ENCODE data around the gene RAMP3. TPM values are rescaled to one million over a fixed set of nuclear protein-coding genes. Genes with fewer than 3 reads are reported as not detected.

The RAMP3 gene
- total RNA-seq, 4 donors from 2014 or later = 31.6 to 117 (median 112) TPM

DNA sequence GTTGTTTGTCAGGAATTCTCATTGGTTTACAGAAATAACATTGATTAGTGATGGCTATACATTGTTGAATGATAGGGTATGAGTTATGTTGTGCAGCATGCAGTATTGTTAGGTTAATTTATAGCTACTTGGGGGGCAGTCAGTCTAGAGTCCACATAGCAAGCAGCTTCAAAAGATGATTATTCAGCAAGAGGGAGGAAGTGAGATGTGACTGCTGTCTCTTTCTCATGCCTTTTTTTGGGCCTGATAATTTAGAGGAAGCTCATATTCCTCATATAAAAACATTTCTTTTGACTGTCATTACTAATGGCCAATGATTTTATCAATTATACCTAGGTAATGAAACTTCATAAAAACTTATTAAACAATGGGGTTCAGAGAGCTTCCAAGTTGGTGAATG lies 42.7 kb upstream of the RAMP3 start:
- Histone ChIP-seq H3K27me3 (no peaks in the 10 kb centered on the region), H3K9me3 (no peaks in the 10 kb centered on the region), H3K4me3 (no peak overlapping the region), H3K27ac (no peak overlapping the region), H3K4me1 (peaks cover 0 to 19% (median 10%) of the 10 kb centered on the region in 4 donors), H3K36me3 (no peaks in the 10 kb centered on the region)
- TF ChIP-seq, protein P1, sequence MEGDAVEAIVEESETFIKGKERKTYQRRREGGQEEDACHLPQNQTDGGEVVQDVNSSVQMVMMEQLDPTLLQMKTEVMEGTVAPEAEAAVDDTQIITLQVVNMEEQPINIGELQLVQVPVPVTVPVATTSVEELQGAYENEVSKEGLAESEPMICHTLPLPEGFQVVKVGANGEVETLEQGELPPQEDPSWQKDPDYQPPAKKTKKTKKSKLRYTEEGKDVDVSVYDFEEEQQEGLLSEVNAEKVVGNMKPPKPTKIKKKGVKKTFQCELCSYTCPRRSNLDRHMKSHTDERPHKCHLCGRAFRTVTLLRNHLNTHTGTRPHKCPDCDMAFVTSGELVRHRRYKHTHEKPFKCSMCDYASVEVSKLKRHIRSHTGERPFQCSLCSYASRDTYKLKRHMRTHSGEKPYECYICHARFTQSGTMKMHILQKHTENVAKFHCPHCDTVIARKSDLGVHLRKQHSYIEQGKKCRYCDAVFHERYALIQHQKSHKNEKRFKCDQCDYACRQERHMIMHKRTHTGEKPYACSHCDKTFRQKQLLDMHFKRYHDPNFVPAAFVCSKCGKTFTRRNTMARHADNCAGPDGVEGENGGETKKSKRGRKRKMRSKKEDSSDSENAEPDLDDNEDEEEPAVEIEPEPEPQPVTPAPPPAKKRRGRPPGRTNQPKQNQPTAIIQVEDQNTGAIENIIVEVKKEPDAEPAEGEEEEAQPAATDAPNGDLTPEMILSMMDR (IDR thresholded peaks at IDR 0.05) = no peak
- TF ChIP-seq POLR2A (IDR thresholded peaks at IDR 0.05) = no peak
- TF ChIP-seq EP300 (IDR thresholded peaks at IDR 0.05) = no peak
- DNase-seq (ENCODE audit: low spot score in 2 of 2) = no peak

DNA sequence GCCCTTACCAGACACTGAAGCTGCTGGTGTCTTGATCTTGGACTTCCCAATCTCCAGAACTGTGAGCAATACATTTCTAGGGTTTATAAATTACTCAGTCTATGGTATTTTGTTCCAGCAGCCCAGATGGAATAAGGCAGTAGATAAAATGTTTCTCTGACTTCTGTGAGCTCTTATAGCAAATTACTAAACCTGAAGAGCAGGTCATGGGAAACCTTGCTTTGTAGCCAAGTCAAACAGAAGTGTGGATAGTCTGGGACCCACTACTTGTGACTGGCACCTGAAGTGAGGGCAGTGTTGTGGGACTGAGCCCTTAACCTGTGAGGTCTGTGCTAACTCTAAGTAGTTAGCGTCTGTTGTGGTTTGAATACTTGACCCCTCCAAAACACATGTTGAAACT lies 41.5 kb upstream of the RAMP3 start:
- H3K27ac ChIP-seq = no peak overlapping the region
- TF ChIP-seq POLR2A (IDR thresholded peaks at IDR 0.05) (no peak), EP300 (IDR thresholded peaks at IDR 0.05) (no peak)
- TF ChIP-seq, protein P1 (IDR thresholded peaks at IDR 0.05) = no peak
- no peak for DNase-seq (ENCODE audit: low spot score in 2 of 2)
- no peaks in the 10 kb centered on the region for H3K9me3 ChIP-seq
- no peak overlapping the region for H3K4me3 ChIP-seq
- no peaks in the 10 kb centered on the region for H3K36me3 ChIP-seq
- 76 to 80% methylated on average over 1 of the region's 1 CpG for WGBS, 2 donors
- peaks cover 0 to 9% (median 3%) of the 10 kb centered on the region in 4 donors for H3K4me1 ChIP-seq
- no peaks in the 10 kb centered on the region for H3K27me3 ChIP-seq

DNA sequence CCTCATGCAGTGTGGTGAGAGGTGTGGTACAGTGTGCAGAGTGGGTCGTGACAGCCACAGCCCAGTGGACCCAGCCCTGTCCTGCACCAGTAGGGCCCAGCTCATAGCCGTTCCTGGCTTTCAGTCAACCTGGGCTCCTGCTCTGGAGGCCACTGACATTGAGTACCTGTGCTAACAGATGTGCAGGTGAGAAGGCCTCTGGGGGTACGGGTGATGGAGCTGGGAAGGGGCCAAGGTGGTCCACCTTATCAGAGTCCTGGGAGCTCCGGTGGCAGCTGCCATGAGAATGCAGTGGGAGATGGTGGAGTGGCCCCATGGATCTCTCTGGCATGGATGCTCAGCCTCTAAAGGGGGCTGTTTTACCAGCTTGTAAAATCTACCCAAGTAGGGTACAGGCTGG lies 40.0 kb upstream of the RAMP3 start:
- Histone ChIP-seq H3K4me1 (peaks cover 0 to 2% (median under 1%) of the 10 kb centered on the region in 4 donors), H3K4me3 (no peak overlapping the region), H3K9me3 (no peaks in the 10 kb centered on the region), H3K36me3 (no peaks in the 10 kb centered on the region), H3K27me3 (no peaks in the 10 kb centered on the region), H3K27ac (no peak overlapping the region)
- TF ChIP-seq EP300 (IDR thresholded peaks at IDR 0.05) = no peak
- TF ChIP-seq, protein P1 (IDR thresholded peaks at IDR 0.05) = no peak
- no peak for TF ChIP-seq POLR2A (IDR thresholded peaks at IDR 0.05)
- 63 to 80% methylated on average over 2 to 4 of the region's 4 CpGs for WGBS, 2 donors
- no peak for DNase-seq (ENCODE audit: low spot score in 2 of 2)

DNA sequence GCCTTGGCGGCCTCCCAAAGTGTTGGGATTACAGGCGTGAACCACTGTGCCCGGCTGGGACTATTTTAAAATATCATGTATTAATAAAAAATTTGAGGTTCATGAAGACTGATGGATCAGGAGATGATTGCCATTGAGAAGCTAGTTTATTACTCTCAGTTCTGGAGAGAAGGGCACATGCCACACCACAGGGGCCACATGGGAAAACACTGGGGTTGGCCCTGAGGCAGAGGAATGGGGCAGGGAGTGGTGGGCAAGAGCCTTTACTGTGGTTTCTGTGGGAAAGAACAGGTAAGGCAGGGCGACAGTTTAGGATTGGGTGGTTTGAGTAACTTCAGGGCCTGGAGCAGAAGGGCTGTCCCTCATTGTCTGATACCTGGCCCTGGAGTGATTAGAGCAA lies 39.3 kb upstream of the RAMP3 start:
- no peak for DNase-seq (ENCODE audit: low spot score in 2 of 2)
- no peak overlapping the region for H3K4me3 ChIP-seq
- H3K36me3 ChIP-seq = no peaks in the 10 kb centered on the region
- H3K27me3 ChIP-seq = no peaks in the 10 kb centered on the region
- no peaks in the 10 kb centered on the region for H3K9me3 ChIP-seq
- no peak overlapping the region for H3K27ac ChIP-seq
- no peaks in the 10 kb centered on the region for H3K4me1 ChIP-seq
- 76 to 91% methylated on average over 4 of the region's 4 CpGs for WGBS, 2 donors
- TF ChIP-seq EP300 (IDR thresholded peaks at IDR 0.05) (no peak), POLR2A (IDR thresholded peaks at IDR 0.05) (no peak)
- TF ChIP-seq, protein P1 (IDR thresholded peaks at IDR 0.05) = no peak

DNA sequence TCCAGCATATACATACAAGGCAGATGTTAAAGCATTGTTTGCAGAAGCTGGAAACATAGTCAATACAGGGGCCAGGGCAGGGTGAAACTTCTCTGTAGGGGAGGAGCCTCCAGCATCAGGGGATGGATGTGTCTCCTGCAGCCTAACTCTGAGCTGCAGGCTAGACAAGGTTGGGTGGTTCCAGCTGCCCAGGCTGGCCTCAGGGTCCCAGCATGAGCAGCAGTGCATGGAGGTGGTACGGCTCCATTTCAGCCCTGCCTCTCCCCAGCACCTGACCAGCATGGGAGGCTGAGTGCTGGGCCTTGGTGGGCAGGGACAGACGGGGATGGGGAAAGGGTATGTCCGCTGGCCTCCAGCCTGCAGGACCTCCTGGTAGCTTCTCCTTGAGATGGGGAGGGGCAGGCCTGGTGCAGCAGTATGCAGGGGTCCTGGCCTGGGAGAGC lies 38.7 kb upstream of the RAMP3 start:
- H3K27ac ChIP-seq = no peak overlapping the region
- no peak for TF ChIP-seq POLR2A (IDR thresholded peaks at IDR 0.05)
- TF ChIP-seq, protein P1 (IDR thresholded peaks at IDR 0.05) = no peak
- H3K4me3 ChIP-seq = no peak overlapping the region
- no peaks in the 10 kb centered on the region for H3K36me3 ChIP-seq
- no peaks in the 10 kb centered on the region for H3K9me3 ChIP-seq
- DNase-seq (ENCODE audit: low spot score in 2 of 2) = no peak
- H3K27me3 ChIP-seq = no peaks in the 10 kb centered on the region
- no peaks in the 10 kb centered on the region for H3K4me1 ChIP-seq
- WGBS, 2 donors = 57% methylated on average over 1 of the region's 3 CpGs; no CpG with 5 or more reads in 1 of the 2 donors

All from tibial nerve (tissue), 4 donors.